GM12864 (cell line): ENCODE results near the gene TRAPPC11.

Experiments
- DNase-seq: peaks from one replicate; pipeline ENCODE4 v3.0.0-alpha.2; 2011; ENCODE audit warnings: low read depth
- H3K4me3 ChIP-seq: 2 replicates; pipeline ENCODE4 v1.5.1; 2011; ENCODE audit warnings: mild to moderate bottlenecking, low read depth, low read length, control low read depth
- TF ChIP-seq, protein P1 (sequence below): IDR thresholded peaks from 2 replicates; pipeline ENCODE4 v1.5.1; 2011; ENCODE audit warnings: low read depth, mild to moderate bottlenecking, moderate library complexity, low read length, control low read depth, inconsistent platforms; ENCODE audit errors: missing control alignments

The TRAPPC11 gene

GRCh38 chr4:183757060-183757459, 98.0 kb downstream of the TRAPPC11 start:
- H3K4me3 ChIP-seq: no peak overlapping the region
- no peak for DNase-seq
- TF ChIP-seq, protein P1, sequence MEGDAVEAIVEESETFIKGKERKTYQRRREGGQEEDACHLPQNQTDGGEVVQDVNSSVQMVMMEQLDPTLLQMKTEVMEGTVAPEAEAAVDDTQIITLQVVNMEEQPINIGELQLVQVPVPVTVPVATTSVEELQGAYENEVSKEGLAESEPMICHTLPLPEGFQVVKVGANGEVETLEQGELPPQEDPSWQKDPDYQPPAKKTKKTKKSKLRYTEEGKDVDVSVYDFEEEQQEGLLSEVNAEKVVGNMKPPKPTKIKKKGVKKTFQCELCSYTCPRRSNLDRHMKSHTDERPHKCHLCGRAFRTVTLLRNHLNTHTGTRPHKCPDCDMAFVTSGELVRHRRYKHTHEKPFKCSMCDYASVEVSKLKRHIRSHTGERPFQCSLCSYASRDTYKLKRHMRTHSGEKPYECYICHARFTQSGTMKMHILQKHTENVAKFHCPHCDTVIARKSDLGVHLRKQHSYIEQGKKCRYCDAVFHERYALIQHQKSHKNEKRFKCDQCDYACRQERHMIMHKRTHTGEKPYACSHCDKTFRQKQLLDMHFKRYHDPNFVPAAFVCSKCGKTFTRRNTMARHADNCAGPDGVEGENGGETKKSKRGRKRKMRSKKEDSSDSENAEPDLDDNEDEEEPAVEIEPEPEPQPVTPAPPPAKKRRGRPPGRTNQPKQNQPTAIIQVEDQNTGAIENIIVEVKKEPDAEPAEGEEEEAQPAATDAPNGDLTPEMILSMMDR: no peak

- TF ChIP-seq, protein P1: peak; percentile 13
- H3K4me3 ChIP-seq: no peak overlapping the region
- no peak for DNase-seq
Observed at GRCh38 chr4:183758061-183758757, 99.1 kb downstream of the TRAPPC11 start.

DNA sequence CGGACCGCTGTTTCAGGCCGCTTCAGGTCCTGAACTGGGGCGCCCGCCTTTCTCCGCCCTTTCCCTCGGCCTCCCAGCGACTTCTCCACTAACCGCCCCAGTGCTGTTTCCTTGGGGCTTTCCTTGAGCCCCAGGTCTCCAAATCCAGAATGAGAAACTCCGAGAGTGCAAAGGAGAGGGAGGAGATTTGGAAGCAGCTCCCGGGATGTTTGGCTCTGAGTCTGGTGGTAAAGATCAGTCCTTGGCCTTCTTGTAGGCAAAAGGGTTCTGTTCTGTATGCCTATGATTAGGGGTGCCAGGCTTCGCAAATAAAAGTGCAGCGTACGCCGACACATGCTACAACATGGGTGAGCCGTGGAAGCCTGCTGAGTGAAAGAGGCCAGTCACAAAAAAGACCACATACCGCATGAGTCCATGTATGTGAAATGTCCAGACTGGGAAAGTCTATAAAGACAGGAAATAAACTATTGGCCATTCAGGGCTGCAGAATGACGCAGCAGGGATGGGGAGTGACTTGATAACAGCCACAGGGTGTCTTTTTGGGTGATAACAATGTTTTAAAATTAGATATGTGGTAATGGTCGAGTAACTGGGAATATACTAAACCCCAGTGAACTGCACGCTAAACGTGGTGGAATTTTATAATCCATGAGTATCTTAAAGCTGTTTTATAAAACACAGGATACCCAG, 99.8 kb downstream of the TRAPPC11 start:
- H3K4me3 ChIP-seq: no peak overlapping the region
- TF ChIP-seq, protein P1: no peak
- no peak for DNase-seq

DNA sequence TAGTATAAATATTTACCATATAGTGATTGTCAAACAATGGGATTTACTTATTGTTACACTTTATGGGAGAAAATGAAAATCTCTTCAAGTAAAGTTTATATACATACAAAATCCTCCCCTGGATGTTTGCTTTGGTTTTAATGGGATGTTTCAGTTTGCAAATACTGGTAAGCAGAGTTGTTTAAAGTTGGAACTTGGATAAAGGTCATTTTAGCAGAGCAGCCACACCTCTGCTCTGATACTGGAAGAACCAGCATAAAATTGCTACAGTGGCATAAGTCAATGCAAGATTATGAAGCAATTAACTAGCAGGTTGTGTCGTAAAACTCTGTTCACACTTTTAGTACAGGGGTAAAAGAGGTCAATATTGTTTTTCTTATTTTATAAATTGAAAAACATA, 101.2 kb downstream of the TRAPPC11 start:
- TF ChIP-seq, protein P1: no peak
- H3K4me3 ChIP-seq: no peak overlapping the region

More for the DNA sequence above, 101.2 kb downstream of the TRAPPC11 start:
- no peak for DNase-seq
